ENCODE results near the gene ZCCHC4.
A peak's percentile ranks its signal among the peaks of the same experiment; 100 is the strongest.

ZCCHC4 gene

GRCh38 chr4:25310066-25310802 is 2.3 kb upstream of the ZCCHC4 start:
- H2AK5ac ChIP-seq (ENCODE audit: low read length, severe bottlenecking) = no peak overlapping the region
- H3K4me2 ChIP-seq (ENCODE audit: low read length, poor library complexity, severe bottlenecking) = no peak overlapping the region
- no peak overlapping the region for H2BK120ac ChIP-seq (ENCODE audit: low read depth, low read length)
- H4K8ac ChIP-seq (ENCODE audit: low read length) = peak overlapping the region; percentile 23
- peaks cover 11% of the 10 kb centered on the region for H3K79me1 ChIP-seq (replicated peaks; ENCODE audit: low read length, poor library complexity, severe bottlenecking)
- H3K4me1 ChIP-seq (ENCODE audit: control insufficient read depth, insufficient read depth, low read depth, low read length) = peaks cover 8% of the 10 kb centered on the region
- no peak overlapping the region for H4K91ac ChIP-seq (ENCODE audit: low read length)
- H3K23ac ChIP-seq (ENCODE audit: low read length in 2 of 2) = no peak overlapping the region
- H2AFZ ChIP-seq (ENCODE audit: low read depth, low read length) = no peak overlapping the region
- DNase-seq = no peak
- no peak overlapping the region for H3K27ac ChIP-seq (ENCODE audit: low read length, poor library complexity, severe bottlenecking)
- H3K14ac ChIP-seq (ENCODE audit: low read length in 2 of 2) = no peak overlapping the region
- no peak overlapping the region for H3K4ac ChIP-seq (ENCODE audit: low read depth in 1 of 2, low read length in 2 of 2)
- peaks cover 0 to 4% of the 10 kb centered on the region in 2 experiments for H3K36me3 ChIP-seq (ENCODE audit: control insufficient read depth in 1 of 2, insufficient read depth in 2 of 2, low read depth in 1 of 2, low read length in 2 of 2)
- H3K9me3 ChIP-seq (ENCODE audit: control insufficient read depth, low read length) = no peaks in the 10 kb centered on the region
- no peak overlapping the region for H3K18ac ChIP-seq (ENCODE audit: low read depth in 1 of 2, low read length in 2 of 2)
- 92% methylated on average over 3 of the region's 4 CpGs for WGBS
- H2BK12ac ChIP-seq (ENCODE audit: low read length in 2 of 2) = no peak overlapping the region
- no peak overlapping the region for H3K4me3 ChIP-seq (ENCODE audit: insufficient read depth in 1 of 2, low read depth in 1 of 2, low read length in 2 of 2)
- H3K9ac ChIP-seq (ENCODE audit: low read length) = peak overlapping the region; percentile 33
- H2BK5ac ChIP-seq (ENCODE audit: low read depth, low read length, poor library complexity, severe bottlenecking) = no peak overlapping the region
- no peak overlapping the region for H2BK15ac ChIP-seq (ENCODE audit: low read depth, poor library complexity, severe bottlenecking)
- H3K27me3 ChIP-seq (ENCODE audit: control insufficient read depth in 1 of 2, insufficient read depth in 1 of 2, low read length in 2 of 2) = no peaks in the 10 kb centered on the region

- H3K4me1 ChIP-seq (ENCODE audit: control insufficient read depth, insufficient read depth, low read depth, low read length) = peaks cover 8% of the 10 kb centered on the region
- no peak overlapping the region for H2AK5ac ChIP-seq (ENCODE audit: low read length, severe bottlenecking)
- no peaks in the 10 kb centered on the region for H3K9me3 ChIP-seq (ENCODE audit: control insufficient read depth, low read length)
- peaks cover 3 to 10% of the 10 kb centered on the region in 2 experiments for H3K36me3 ChIP-seq (ENCODE audit: control insufficient read depth in 1 of 2, insufficient read depth in 2 of 2, low read depth in 1 of 2, low read length in 2 of 2)
- no peak overlapping the region for H3K27ac ChIP-seq (ENCODE audit: low read length, poor library complexity, severe bottlenecking)
- no peaks in the 10 kb centered on the region for H3K27me3 ChIP-seq (ENCODE audit: control insufficient read depth in 1 of 2, insufficient read depth in 1 of 2, low read length in 2 of 2)
- H3K14ac ChIP-seq (ENCODE audit: low read length in 2 of 2) = no peak overlapping the region
- H2BK120ac ChIP-seq (ENCODE audit: low read depth, low read length) = no peak overlapping the region
- H2BK12ac ChIP-seq (ENCODE audit: low read length in 2 of 2) = no peak overlapping the region
- WGBS = 90% methylated on average over 1 of the region's 1 CpG
- H4K91ac ChIP-seq (ENCODE audit: low read length) = no peak overlapping the region
- no peak overlapping the region for H3K4me3 ChIP-seq (ENCODE audit: insufficient read depth in 1 of 2, low read depth in 1 of 2, low read length in 2 of 2)
- H3K23ac ChIP-seq (ENCODE audit: low read length in 2 of 2) = no peak overlapping the region
- no peak overlapping the region for H3K4ac ChIP-seq (ENCODE audit: low read depth in 1 of 2, low read length in 2 of 2)
- no peak overlapping the region for H3K4me2 ChIP-seq (ENCODE audit: low read length, poor library complexity, severe bottlenecking)
- H3K79me1 ChIP-seq (replicated peaks; ENCODE audit: low read length, poor library complexity, severe bottlenecking) = peaks cover 15% of the 10 kb centered on the region
- peak overlapping the region; percentile 21 for H3K9ac ChIP-seq (ENCODE audit: low read length)
- no peak for DNase-seq
- H4K8ac ChIP-seq (ENCODE audit: low read length) = no peak overlapping the region
- H2AFZ ChIP-seq (ENCODE audit: low read depth, low read length) = no peak overlapping the region
- H2BK15ac ChIP-seq (ENCODE audit: low read depth, poor library complexity, severe bottlenecking) = no peak overlapping the region
- no peak overlapping the region for H3K18ac ChIP-seq (ENCODE audit: low read depth in 1 of 2, low read length in 2 of 2)
- H2BK5ac ChIP-seq (ENCODE audit: low read depth, low read length, poor library complexity, severe bottlenecking) = no peak overlapping the region
Measured at GRCh38 chr4:25310803-25311166, 1.8 kb upstream of the ZCCHC4 start.

GRCh38 chr4:25313201-25313895 is 774 bp downstream of the ZCCHC4 start:
- no peak for DNase-seq
- no peaks in the 10 kb centered on the region for H3K27me3 ChIP-seq (ENCODE audit: control insufficient read depth in 1 of 2, insufficient read depth in 1 of 2, low read length in 2 of 2)
- H3K27ac ChIP-seq (ENCODE audit: low read length, poor library complexity, severe bottlenecking) = peak overlapping the region; percentile 63
- no peak overlapping the region for H3K23ac ChIP-seq (ENCODE audit: low read length in 2 of 2)
- H2BK120ac ChIP-seq (ENCODE audit: low read depth, low read length) = no peak overlapping the region
- no peak overlapping the region for H3K14ac ChIP-seq (ENCODE audit: low read length in 2 of 2)
- peak overlapping the region; percentile 94 for H3K9ac ChIP-seq (ENCODE audit: low read length)
- no peaks in the 10 kb centered on the region for H3K9me3 ChIP-seq (ENCODE audit: control insufficient read depth, low read length)
- H4K91ac ChIP-seq (ENCODE audit: low read length) = no peak overlapping the region
- H2BK15ac ChIP-seq (ENCODE audit: low read depth, poor library complexity, severe bottlenecking) = no peak overlapping the region
- peak overlapping the region; percentile 87 for H3K4me2 ChIP-seq (ENCODE audit: low read length, poor library complexity, severe bottlenecking)
- peak overlapping the region; percentile 16 for H4K8ac ChIP-seq (ENCODE audit: low read length)
- peaks cover 18% of the 10 kb centered on the region for H3K79me1 ChIP-seq (replicated peaks; ENCODE audit: low read length, poor library complexity, severe bottlenecking)
- H3K4ac ChIP-seq (ENCODE audit: low read depth in 1 of 2, low read length in 2 of 2) = peak overlapping the region in 1 of 2 experiments; percentile 72
- peak overlapping the region in 1 of 2 experiments; percentile 89 for H3K4me3 ChIP-seq (ENCODE audit: insufficient read depth in 1 of 2, low read depth in 1 of 2, low read length in 2 of 2)
- H3K18ac ChIP-seq (ENCODE audit: low read depth in 1 of 2, low read length in 2 of 2) = no peak overlapping the region
- no peak overlapping the region for H2AK5ac ChIP-seq (ENCODE audit: low read length, severe bottlenecking)
- no peak overlapping the region for H2BK5ac ChIP-seq (ENCODE audit: low read depth, low read length, poor library complexity, severe bottlenecking)
- peaks cover 8% of the 10 kb centered on the region for H3K4me1 ChIP-seq (ENCODE audit: control insufficient read depth, insufficient read depth, low read depth, low read length)
- peaks cover 3 to 21% of the 10 kb centered on the region in 2 experiments for H3K36me3 ChIP-seq (ENCODE audit: control insufficient read depth in 1 of 2, insufficient read depth in 2 of 2, low read depth in 1 of 2, low read length in 2 of 2)
- no peak overlapping the region for H2BK12ac ChIP-seq (ENCODE audit: low read length in 2 of 2)
- 58% methylated on average over 18 of the region's 23 CpGs for WGBS
- peak overlapping the region; percentile 87 for H2AFZ ChIP-seq (ENCODE audit: low read depth, low read length)

- H3K9ac ChIP-seq (ENCODE audit: low read length) = peak overlapping the region; percentile 87
- H2BK5ac ChIP-seq (ENCODE audit: low read depth, low read length, poor library complexity, severe bottlenecking) = no peak overlapping the region
- no peak overlapping the region for H4K91ac ChIP-seq (ENCODE audit: low read length)
- H3K27me3 ChIP-seq (ENCODE audit: control insufficient read depth in 1 of 2, insufficient read depth in 1 of 2, low read length in 2 of 2) = no peaks in the 10 kb centered on the region
- H3K9me3 ChIP-seq (ENCODE audit: control insufficient read depth, low read length) = no peaks in the 10 kb centered on the region
- peak overlapping the region in 1 of 2 experiments; percentile 44 for H3K4me3 ChIP-seq (ENCODE audit: insufficient read depth in 1 of 2, low read depth in 1 of 2, low read length in 2 of 2)
- no peak overlapping the region for H3K4ac ChIP-seq (ENCODE audit: low read depth in 1 of 2, low read length in 2 of 2)
- H3K14ac ChIP-seq (ENCODE audit: low read length in 2 of 2) = no peak overlapping the region
- H3K4me1 ChIP-seq (ENCODE audit: control insufficient read depth, insufficient read depth, low read depth, low read length) = no peaks in the 10 kb centered on the region
- DNase-seq = peak; percentile 35
- no peak overlapping the region for H3K4me2 ChIP-seq (ENCODE audit: low read length, poor library complexity, severe bottlenecking)
- H3K23ac ChIP-seq (ENCODE audit: low read length in 2 of 2) = no peak overlapping the region
- no peak overlapping the region for H2BK12ac ChIP-seq (ENCODE audit: low read length in 2 of 2)
- H3K18ac ChIP-seq (ENCODE audit: low read depth in 1 of 2, low read length in 2 of 2) = no peak overlapping the region
- H3K36me3 ChIP-seq (ENCODE audit: control insufficient read depth in 1 of 2, insufficient read depth in 2 of 2, low read depth in 1 of 2, low read length in 2 of 2) = peaks cover 6 to 31% of the 10 kb centered on the region in 2 experiments
- no peak overlapping the region for H2BK15ac ChIP-seq (ENCODE audit: low read depth, poor library complexity, severe bottlenecking)
- no peak overlapping the region for H2AFZ ChIP-seq (ENCODE audit: low read depth, low read length)
- H4K8ac ChIP-seq (ENCODE audit: low read length) = no peak overlapping the region
- WGBS = 17% methylated on average over 1 of the region's 2 CpGs
- peak overlapping the region; percentile 68 for H3K27ac ChIP-seq (ENCODE audit: low read length, poor library complexity, severe bottlenecking)
- H3K79me1 ChIP-seq (replicated peaks; ENCODE audit: low read length, poor library complexity, severe bottlenecking) = peaks cover 16% of the 10 kb centered on the region
- H2BK120ac ChIP-seq (ENCODE audit: low read depth, low read length) = no peak overlapping the region
- no peak overlapping the region for H2AK5ac ChIP-seq (ENCODE audit: low read length, severe bottlenecking)
Measured at GRCh38 chr4:25320336-25320735, 7.8 kb downstream of the ZCCHC4 start.
